Activated CD4-positive, CD25-positive, alpha-beta regulatory T cell treated with anti-CD3 and anti-CD28 coated beads, Interleukin-2, amount 50 U/mL, for 72 hours (primary cell): ENCODE data around the gene METTL25B.

ENCODE experiments used
- DNase-seq: peaks from one replicate; pipeline ENCODE4 v3.0.0; 2021

The METTL25B gene

GRCh38 chr1:156773607-156774006, 45.3 kb downstream of the METTL25B start:
- no peak for DNase-seq

- DNase-seq: no peak
Observed at GRCh38 chr1:156775799-156776198, 47.5 kb downstream of the METTL25B start.

- no peak for DNase-seq
Observed at GRCh38 chr1:156776942-156777341, 48.7 kb downstream of the METTL25B start.

- DNase-seq: no peak
Observed at GRCh38 chr1:156777573-156777972, 49.3 kb downstream of the METTL25B start.

GRCh38 chr1:156781585-156782186, 53.4 kb downstream of the METTL25B start:
- DNase-seq: no peak

- no peak for DNase-seq
Observed at GRCh38 chr1:156785458-156785857, 57.2 kb downstream of the METTL25B start.
